GM23338 (cell line): ENCODE data around the gene SLC25A47. TPM values are rescaled to one million over a fixed set of nuclear protein-coding genes. Genes with fewer than 3 reads are reported as not detected.

Experiments used
- ATAC-seq: fragments of 200-7000 bp; cut with Tn5 transposase; 3 replicates; pipeline ENCODE4 v1.9.1; 2020
- DNase-seq: peaks from one replicate; pipeline ENCODE4 v3.0.0-alpha.2; 2015; ENCODE audit warnings: low spot score
- H2AFZ ChIP-seq: fragments of 200-600 bp; sonication (generic); 2 replicates; pipeline ENCODE4 v1.8.0; 2016; ENCODE audit warnings: antibody characterized with exemption, mild to moderate bottlenecking, moderate library complexity
- H3F3A ChIP-seq: fragments of 200-600 bp; sonication (generic); replicated peaks from 2 replicates; pipeline ENCODE4 v1.8.0; 2017; ENCODE audit warnings: antibody characterized with exemption, mixed run types, low read depth
- H3K27ac ChIP-seq: fragments of 200-600 bp; sonication (generic); 2 replicates; pipeline ENCODE4 v1.6.1; 2016; ENCODE audit warnings: low read depth
- H3K27me3 ChIP-seq: fragments of 200-600 bp; sonication (generic); 2 replicates; pipeline ENCODE4 v1.8.0; 2016; ENCODE audit warnings: mild to moderate bottlenecking, mixed run types, moderate library complexity; ENCODE audit not compliant: insufficient read depth
- H3K36me3 ChIP-seq: fragments of 200-600 bp; sonication (generic); 2 replicates; pipeline ENCODE4 v1.8.0; 2016; ENCODE audit warnings: mild to moderate bottlenecking; ENCODE audit not compliant: insufficient read depth
- H3K4me1 ChIP-seq: fragments of 200-600 bp; sonication (generic); 2 replicates; pipeline ENCODE4 v1.8.0; 2016; ENCODE audit warnings: mild to moderate bottlenecking, moderate library complexity; ENCODE audit not compliant: insufficient read depth
- H3K4me2 ChIP-seq: fragments of 200-600 bp; sonication (generic); 2 replicates; pipeline ENCODE4 v1.7.1; 2017; ENCODE audit warnings: mixed run types
- H3K4me3 ChIP-seq: fragments of 200-600 bp; sonication (generic); 2 replicates; pipeline ENCODE4 v1.6.1; 2016; ENCODE audit warnings: mixed run types
- H3K79me2 ChIP-seq: fragments of 200-600 bp; sonication (generic); replicated peaks from 2 replicates; pipeline ENCODE4 v1.8.0; 2017; ENCODE audit warnings: mild to moderate bottlenecking; ENCODE audit not compliant: insufficient read depth
- H3K9me2 ChIP-seq: fragments of 200-600 bp; sonication (generic); 2 replicates; pipeline ENCODE4 v1.8.0; 2017; ENCODE audit not compliant: insufficient read depth
- H4K20me1 ChIP-seq: fragments of 200-600 bp; sonication (generic); replicated peaks from 2 replicates; pipeline ENCODE4 v1.8.0; 2017; ENCODE audit warnings: mild to moderate bottlenecking; ENCODE audit not compliant: insufficient read depth
- H3K27ac Mint-ChIP-seq: 2 replicates; pipeline ENCODE4 v1.8.0; 2020; ENCODE audit warnings: inconsistent platforms, mild to moderate bottlenecking, moderate library complexity, mixed read lengths
- H3K27me3 Mint-ChIP-seq: 3 replicates; pipeline ENCODE4 v1.8.0; 2022; ENCODE audit warnings: low read depth, mild to moderate bottlenecking, moderate library complexity, mixed read lengths, inconsistent platforms; ENCODE audit not compliant: insufficient read depth, poor library complexity
- H3K36me3 Mint-ChIP-seq: 3 replicates; pipeline ENCODE4 v1.8.0; 2021; ENCODE audit warnings: low read depth, mild to moderate bottlenecking, inconsistent platforms, moderate library complexity, mixed read lengths
- H3K4me1 Mint-ChIP-seq: 3 replicates; pipeline ENCODE4 v1.8.0; 2020; ENCODE audit warnings: mild to moderate bottlenecking, inconsistent platforms, mixed read lengths
- H3K4me3 Mint-ChIP-seq: 3 replicates; pipeline ENCODE4 v1.8.0; 2021; ENCODE audit warnings: moderate library complexity, mild to moderate bottlenecking, inconsistent platforms, mixed read lengths
- H3K9me3 Mint-ChIP-seq: 3 replicates; pipeline ENCODE4 v1.8.0; 2020; ENCODE audit warnings: moderate library complexity, mild to moderate bottlenecking, inconsistent platforms, mixed read lengths
- NANOG ChIP-seq: IDR thresholded peaks from 2 replicates; pipeline ENCODE4 v1.6.1; 2016; ENCODE audit warnings: antibody characterized with exemption, borderline replicate concordance
- polyA plus RNA-seq: library from polyadenylated mRNA; unstranded; fragments of >200 nt; fragmentation: Nextera tagmentation; extraction: Ambion mirVana; gene quantifications from 2 replicates; pipeline ENCODE4 v1.2.1, GENCODE V29; 2016
- total RNA-seq: library from RNA; depleted of rRNA; stranded (reverse); fragments of >200 nt; shearing (Covaris generic); gene quantifications from 2 replicates; pipeline ENCODE4 v1.2.3, GENCODE V29; 2014
- TF ChIP-seq, protein P1 (sequence below): fragments of 250-450 bp; sonication (Bioruptor Pico); IDR thresholded peaks from 2 replicates; pipeline ENCODE4 v1.5.0; 2020; ENCODE audit warnings: mild to moderate bottlenecking, moderate library complexity
- TF ChIP-seq, protein P2 (sequence below), 2 experiments: fragments of 200-600 bp in 1 of 2; sonication (generic) in 1 of 2; conservative IDR thresholded peaks; 2 replicates each; pipeline versions ENCODE4 v1.5.1 to v1.6.1; 2016 to 2017; ENCODE audit warnings: antibody characterized with exemption in 2 of 2, low read depth in 2 of 2, mild to moderate bottlenecking in 2 of 2, moderate library complexity in 1 of 2

Gene SLC25A47
- total and polyA plus RNA-seq, 2 experiments from 2014 or later = not detected

DNA sequence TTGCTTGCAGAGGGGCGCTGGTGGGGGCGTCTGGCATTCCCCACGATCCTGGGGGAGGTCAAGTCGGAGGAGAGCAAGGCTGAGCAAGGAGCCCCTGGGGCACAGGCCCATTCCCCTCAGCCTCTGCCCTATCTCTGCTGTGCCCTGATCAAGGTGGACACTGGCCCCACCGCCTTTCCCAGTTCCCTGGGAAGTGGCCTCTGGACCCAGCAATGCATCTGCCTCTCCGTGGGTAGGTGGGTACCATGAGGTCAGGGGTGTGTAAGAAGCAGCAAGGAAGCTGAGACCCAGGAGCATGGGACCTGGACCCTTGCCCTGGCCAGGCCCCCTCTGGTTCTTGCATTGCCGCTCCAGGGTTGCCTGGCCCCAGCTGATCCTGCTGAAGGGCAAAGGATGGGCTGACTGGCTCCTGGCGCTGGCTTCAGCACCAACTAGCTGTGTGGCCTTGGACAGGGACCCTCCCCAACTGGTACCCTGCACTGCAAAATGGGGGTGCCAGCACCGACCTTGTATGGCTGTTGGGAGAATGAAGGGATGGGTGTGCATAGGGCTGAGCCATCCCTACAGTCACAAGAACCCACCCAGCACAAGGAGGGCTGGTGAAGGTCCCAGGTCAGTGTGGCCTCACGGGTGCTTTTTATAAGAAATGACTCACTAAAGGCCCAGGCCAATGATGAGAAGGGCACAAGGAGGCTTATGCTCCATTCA, 36.5 kb upstream of the SLC25A47 start:
- Histone ChIP-seq H3K27ac (0 out of 2 replicates have a peak overlapping the region, but pooled peaks have one; percentile 39), H3F3A (peaks cover 35% of the 10 kb centered on the region; the same call in 1 of the 2 replicates), H4K20me1 (peaks cover 19% of the 10 kb centered on the region), H3K4me3 (no peak overlapping the region), H3K4me2 (no peak overlapping the region), H3K4me1 (peaks cover 13% of the 10 kb centered on the region), H2AFZ (no peak overlapping the region), H3K27me3 (no peaks in the 10 kb centered on the region), H3K79me2 (0 out of 2 replicates have a peak, but pooled peaks cover 14% of the 10 kb centered on the region), H3K36me3 (no peaks in the 10 kb centered on the region; the same call in 1 of the 2 replicates), H3K9me2 (no peaks in the 10 kb centered on the region)
- Mint-ChIP-seq H3K4me1 (peaks cover 47% of the 10 kb centered on the region), H3K9me3 (no peaks in the 10 kb centered on the region), H3K27me3 (peaks cover 18% of the 10 kb centered on the region), H3K4me3 (no peak overlapping the region; the same call in 2 of the 3 replicates), H3K27ac (0 out of 2 replicates have a peak overlapping the region, but pooled peaks have one; percentile 37), H3K36me3 (peaks cover 18% of the 10 kb centered on the region; the same call in 2 of the 3 replicates)
- ATAC-seq = no peak
- DNase-seq = no peak
- no peak for TF ChIP-seq NANOG
- TF ChIP-seq, protein P1, sequence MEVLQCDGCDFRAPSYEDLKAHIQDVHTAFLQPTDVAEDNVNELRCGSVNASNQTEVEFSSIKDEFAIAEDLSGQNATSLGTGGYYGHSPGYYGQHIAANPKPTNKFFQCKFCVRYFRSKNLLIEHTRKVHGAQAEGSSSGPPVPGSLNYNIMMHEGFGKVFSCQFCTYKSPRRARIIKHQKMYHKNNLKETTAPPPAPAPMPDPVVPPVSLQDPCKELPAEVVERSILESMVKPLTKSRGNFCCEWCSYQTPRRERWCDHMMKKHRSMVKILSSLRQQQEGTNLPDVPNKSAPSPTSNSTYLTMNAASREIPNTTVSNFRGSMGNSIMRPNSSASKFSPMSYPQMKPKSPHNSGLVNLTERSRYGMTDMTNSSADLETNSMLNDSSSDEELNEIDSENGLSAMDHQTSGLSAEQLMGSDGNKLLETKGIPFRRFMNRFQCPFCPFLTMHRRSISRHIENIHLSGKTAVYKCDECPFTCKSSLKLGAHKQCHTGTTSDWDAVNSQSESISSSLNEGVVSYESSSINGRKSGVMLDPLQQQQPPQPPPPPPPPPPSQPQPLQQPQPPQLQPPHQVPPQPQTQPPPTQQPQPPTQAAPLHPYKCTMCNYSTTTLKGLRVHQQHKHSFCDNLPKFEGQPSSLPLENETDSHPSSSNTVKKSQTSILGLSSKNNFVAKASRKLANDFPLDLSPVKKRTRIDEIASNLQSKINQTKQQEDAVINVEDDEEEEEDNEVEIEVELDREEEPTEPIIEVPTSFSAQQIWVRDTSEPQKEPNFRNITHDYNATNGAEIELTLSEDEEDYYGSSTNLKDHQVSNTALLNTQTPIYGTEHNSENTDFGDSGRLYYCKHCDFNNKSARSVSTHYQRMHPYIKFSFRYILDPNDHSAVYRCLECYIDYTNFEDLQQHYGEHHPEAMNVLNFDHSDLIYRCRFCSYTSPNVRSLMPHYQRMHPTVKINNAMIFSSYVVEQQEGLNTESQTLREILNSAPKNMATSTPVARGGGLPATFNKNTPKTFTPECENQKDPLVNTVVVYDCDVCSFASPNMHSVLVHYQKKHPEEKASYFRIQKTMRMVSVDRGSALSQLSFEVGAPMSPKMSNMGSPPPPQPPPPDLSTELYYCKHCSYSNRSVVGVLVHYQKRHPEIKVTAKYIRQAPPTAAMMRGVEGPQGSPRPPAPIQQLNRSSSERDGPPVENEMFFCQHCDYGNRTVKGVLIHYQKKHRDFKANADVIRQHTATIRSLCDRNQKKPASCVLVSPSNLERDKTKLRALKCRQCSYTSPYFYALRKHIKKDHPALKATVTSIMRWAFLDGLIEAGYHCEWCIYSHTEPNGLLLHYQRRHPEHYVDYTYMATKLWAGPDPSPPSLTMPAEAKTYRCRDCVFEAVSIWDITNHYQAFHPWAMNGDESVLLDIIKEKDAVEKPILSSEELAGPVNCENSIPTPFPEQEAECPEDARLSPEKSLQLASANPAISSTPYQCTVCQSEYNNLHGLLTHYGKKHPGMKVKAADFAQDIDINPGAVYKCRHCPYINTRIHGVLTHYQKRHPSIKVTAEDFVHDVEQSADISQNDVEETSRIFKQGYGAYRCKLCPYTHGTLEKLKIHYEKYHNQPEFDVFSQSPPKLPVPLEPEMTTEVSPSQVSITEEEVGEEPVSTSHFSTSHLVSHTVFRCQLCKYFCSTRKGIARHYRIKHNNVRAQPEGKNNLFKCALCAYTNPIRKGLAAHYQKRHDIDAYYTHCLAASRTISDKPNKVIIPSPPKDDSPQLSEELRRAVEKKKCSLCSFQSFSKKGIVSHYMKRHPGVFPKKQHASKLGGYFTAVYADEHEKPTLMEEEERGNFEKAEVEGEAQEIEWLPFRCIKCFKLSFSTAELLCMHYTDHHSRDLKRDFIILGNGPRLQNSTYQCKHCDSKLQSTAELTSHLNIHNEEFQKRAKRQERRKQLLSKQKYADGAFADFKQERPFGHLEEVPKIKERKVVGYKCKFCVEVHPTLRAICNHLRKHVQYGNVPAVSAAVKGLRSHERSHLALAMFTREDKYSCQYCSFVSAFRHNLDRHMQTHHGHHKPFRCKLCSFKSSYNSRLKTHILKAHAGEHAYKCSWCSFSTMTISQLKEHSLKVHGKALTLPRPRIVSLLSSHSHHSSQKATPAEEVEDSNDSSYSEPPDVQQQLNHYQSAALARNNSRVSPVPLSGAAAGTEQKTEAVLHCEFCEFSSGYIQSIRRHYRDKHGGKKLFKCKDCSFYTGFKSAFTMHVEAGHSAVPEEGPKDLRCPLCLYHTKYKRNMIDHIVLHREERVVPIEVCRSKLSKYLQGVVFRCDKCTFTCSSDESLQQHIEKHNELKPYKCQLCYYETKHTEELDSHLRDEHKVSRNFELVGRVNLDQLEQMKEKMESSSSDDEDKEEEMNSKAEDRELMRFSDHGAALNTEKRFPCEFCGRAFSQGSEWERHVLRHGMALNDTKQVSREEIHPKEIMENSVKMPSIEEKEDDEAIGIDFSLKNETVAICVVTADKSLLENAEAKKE = no peak
- TF ChIP-seq, protein P2, sequence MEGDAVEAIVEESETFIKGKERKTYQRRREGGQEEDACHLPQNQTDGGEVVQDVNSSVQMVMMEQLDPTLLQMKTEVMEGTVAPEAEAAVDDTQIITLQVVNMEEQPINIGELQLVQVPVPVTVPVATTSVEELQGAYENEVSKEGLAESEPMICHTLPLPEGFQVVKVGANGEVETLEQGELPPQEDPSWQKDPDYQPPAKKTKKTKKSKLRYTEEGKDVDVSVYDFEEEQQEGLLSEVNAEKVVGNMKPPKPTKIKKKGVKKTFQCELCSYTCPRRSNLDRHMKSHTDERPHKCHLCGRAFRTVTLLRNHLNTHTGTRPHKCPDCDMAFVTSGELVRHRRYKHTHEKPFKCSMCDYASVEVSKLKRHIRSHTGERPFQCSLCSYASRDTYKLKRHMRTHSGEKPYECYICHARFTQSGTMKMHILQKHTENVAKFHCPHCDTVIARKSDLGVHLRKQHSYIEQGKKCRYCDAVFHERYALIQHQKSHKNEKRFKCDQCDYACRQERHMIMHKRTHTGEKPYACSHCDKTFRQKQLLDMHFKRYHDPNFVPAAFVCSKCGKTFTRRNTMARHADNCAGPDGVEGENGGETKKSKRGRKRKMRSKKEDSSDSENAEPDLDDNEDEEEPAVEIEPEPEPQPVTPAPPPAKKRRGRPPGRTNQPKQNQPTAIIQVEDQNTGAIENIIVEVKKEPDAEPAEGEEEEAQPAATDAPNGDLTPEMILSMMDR (conservative IDR thresholded peaks at IDR 0.05; ENCODE audit: low read depth in 2 of 2) = no peak
